ENCODE measurements around the gene CLNS1A. TPM values are rescaled to one million over a fixed set of nuclear protein-coding genes. Genes with fewer than 3 reads are reported as not detected.
"Not testable (repeated sequence)": the region's sequence is repeated elsewhere in the genome, so short reads cannot be mapped to it uniquely, and the experiment has no call there.

Gene CLNS1A
- total RNA-seq, 1 donor = 88.5 TPM

DNA sequence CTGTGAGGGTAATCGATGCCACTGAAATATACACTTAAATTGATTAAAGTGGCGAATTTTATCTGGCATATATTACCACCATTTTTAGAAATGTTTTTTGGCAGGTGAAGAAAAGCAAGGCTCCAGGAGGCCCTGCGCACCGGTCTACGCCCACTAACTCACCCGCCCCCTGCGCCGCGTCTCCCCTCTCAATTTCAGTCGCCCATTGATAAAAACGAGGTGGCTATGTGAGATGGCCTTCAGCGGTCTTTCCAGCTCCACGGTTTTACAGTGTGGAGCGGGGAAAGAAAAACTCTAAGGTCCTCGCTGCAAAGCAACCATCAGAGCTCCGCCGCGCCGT lies 48.4 kb downstream of the CLNS1A start:
- DNase-seq (ENCODE audit: low read depth) = no peak
- TF ChIP-seq, protein P1, sequence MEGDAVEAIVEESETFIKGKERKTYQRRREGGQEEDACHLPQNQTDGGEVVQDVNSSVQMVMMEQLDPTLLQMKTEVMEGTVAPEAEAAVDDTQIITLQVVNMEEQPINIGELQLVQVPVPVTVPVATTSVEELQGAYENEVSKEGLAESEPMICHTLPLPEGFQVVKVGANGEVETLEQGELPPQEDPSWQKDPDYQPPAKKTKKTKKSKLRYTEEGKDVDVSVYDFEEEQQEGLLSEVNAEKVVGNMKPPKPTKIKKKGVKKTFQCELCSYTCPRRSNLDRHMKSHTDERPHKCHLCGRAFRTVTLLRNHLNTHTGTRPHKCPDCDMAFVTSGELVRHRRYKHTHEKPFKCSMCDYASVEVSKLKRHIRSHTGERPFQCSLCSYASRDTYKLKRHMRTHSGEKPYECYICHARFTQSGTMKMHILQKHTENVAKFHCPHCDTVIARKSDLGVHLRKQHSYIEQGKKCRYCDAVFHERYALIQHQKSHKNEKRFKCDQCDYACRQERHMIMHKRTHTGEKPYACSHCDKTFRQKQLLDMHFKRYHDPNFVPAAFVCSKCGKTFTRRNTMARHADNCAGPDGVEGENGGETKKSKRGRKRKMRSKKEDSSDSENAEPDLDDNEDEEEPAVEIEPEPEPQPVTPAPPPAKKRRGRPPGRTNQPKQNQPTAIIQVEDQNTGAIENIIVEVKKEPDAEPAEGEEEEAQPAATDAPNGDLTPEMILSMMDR (IDR thresholded peaks at IDR 0.05; ENCODE audit: insufficient read depth, low read depth, low read length) = no peak
- peak overlapping the region; percentile 73 for H3K4me3 ChIP-seq (ENCODE audit: low read depth, low read length)

GRCh38 chr11:77580712-77581337 lies 56.8 kb downstream of the CLNS1A start:
- no peak overlapping the region for H3K4me3 ChIP-seq (ENCODE audit: low read depth, low read length)
- TF ChIP-seq, protein P1 (IDR thresholded peaks at IDR 0.05; ENCODE audit: insufficient read depth, low read depth, low read length) = no peak
- DNase-seq (ENCODE audit: low read depth) = peak; percentile 23

DNA sequence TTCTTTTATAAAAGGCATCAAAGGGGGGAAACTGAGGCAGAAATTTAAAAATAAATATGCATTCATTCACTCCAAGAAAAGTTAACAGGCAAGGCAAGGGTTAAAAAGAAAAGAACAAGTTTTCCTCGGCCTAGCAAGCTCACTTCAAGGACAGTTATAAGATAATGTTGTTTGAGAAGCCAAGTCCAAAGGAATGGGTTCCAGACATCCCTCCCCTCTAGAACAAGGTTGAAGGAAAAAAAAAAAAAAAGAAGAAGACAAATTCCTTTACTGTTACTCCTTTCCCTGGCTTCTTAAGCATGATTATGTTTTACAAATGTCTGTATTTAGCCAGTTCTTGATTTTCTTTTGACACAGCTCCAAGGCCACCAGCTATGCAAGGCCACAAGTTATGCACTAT lies 62.2 kb downstream of the CLNS1A start:
- not testable (repeated sequence) for DNase-seq (ENCODE audit: low read depth); H3K4me3 ChIP-seq (ENCODE audit: low read depth, low read length)

- not testable (repeated sequence) for H3K4me3 ChIP-seq (ENCODE audit: low read depth, low read length); DNase-seq (ENCODE audit: low read depth)
These were observed 66.7 kb downstream of the CLNS1A start for GRCh38 chr11:77570896-77571295.

GRCh38 chr11:77569676-77570070 lies 67.9 kb downstream of the CLNS1A start:
- DNase-seq (ENCODE audit: low read depth) = no peak
- H3K4me3 ChIP-seq (ENCODE audit: low read depth, low read length) = no peak overlapping the region
- TF ChIP-seq, protein P1 (IDR thresholded peaks at IDR 0.05; ENCODE audit: insufficient read depth, low read depth, low read length) = no peak

DNA sequence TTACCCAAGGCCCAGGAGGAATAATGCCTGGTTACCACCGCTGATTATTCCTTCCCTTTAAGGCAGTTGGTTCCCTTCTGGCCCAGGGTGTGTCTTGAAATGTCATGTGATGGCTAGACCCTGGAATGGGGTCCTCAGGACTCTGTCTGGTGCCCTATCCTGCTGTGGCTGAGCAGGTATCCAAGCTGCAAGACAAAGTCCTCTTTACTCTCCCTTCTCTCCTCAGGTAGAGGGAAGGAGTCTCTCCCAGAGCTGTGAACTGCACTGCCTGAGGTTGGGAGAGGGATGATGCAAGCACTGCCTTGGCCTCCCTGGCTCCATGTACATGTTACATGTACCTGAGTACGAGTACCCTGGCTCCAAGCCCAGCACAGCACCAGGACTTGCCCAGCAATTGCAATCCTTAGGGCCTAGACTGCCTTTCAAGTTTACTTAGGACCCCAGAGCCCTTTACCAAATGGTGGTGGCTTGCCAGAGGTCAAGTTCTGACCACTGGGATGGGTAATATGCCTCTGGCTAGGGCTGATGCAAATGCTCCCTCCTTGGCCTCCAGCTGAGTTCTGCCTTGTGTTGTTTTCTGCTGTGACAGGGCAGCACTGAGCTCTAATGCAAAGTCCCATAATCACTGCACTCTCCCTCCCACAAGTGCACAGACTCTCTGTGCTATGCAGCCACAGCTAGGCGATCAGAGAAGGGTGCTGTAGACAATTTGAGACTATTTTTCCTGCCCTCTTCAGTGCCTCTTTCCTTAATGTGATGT lies 68.5 kb downstream of the CLNS1A start:
- DNase-seq (ENCODE audit: low read depth) = no peak
- TF ChIP-seq, protein P1 (IDR thresholded peaks at IDR 0.05; ENCODE audit: insufficient read depth, low read depth, low read length) = no peak
- H3K4me3 ChIP-seq (ENCODE audit: low read depth, low read length) = no peak overlapping the region

- DNase-seq (ENCODE audit: low read depth) = no peak
- no peak overlapping the region for H3K4me3 ChIP-seq (ENCODE audit: low read depth, low read length)
- TF ChIP-seq, protein P1 (IDR thresholded peaks at IDR 0.05; ENCODE audit: insufficient read depth, low read depth, low read length) = no peak
These were observed 69.3 kb downstream of the CLNS1A start for GRCh38 chr11:77568306-77568705.

Small RNA genes within 50 kb of the gene (small RNA-seq; reads per million reads assigned to genes)
- gene RNU7-59P = not detected

Other genes with a start within 250 kb of the CLNS1A start
- 68.9 and 69.1 TPM in 2 replicates for gene PAK1, start 163.7 kb downstream of the CLNS1A start, total RNA-seq
- gene AQP11, start 47.8 kb downstream of the CLNS1A start, total RNA-seq = 1.6 and 1.7 TPM in 2 replicates
- gene RSF1, start 182.9 kb upstream of the CLNS1A start, total RNA-seq = 34.1 and 46.2 TPM in 2 replicates
- 22.0 and 23.2 TPM in 2 replicates for gene AAMDC, start 183.3 kb upstream of the CLNS1A start, total RNA-seq

Data from fibroblast of villous mesenchyme (primary cell).